ENCODE measurements around the gene TTLL9. TPM values are rescaled to one million over a fixed set of nuclear protein-coding genes. Genes with fewer than 3 reads are reported as not detected.
"Not testable (repeated sequence)": the region's sequence is repeated elsewhere in the genome, so short reads cannot be mapped to it uniquely, and the experiment has no call there.

The TTLL9 gene
- total RNA-seq, 4 donors from 2014 or later = 0.40 to 1.5 (median 1.2) TPM

DNA sequence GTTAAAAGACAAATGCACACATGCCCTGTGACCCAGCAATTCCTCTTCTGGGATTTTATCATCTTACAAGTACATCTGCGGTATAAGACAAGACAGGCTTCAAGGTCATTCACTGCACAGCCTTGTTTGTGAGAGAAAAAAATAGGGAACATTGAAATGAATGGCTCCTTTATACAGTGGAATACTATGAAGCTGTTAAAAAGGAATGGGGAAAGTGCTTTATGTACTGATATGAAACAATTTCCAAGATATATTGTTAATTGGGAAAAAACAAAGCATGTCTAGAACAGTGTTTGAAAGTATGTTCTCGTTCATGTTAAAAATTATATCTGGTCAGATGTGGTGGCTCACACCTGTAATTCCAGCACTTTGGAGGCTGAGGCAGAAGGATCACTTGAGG lies 56.1 kb downstream of the TTLL9 start:
- Histone ChIP-seq H3K4me1 (no peaks in the 10 kb centered on the region), H3K27ac (no peak overlapping the region), H3K27me3 (no peaks in the 10 kb centered on the region), H3K36me3 (no peaks in the 10 kb centered on the region), H3K4me3 (replicated peaks in 1 of 3) (no peak overlapping the region), H3K9me3 (no peaks in the 10 kb centered on the region)
- no peak for DNase-seq
- WGBS, 2 donors = 94 to 95% methylated on average over 2 of the region's 2 CpGs
- TF ChIP-seq, protein P1, sequence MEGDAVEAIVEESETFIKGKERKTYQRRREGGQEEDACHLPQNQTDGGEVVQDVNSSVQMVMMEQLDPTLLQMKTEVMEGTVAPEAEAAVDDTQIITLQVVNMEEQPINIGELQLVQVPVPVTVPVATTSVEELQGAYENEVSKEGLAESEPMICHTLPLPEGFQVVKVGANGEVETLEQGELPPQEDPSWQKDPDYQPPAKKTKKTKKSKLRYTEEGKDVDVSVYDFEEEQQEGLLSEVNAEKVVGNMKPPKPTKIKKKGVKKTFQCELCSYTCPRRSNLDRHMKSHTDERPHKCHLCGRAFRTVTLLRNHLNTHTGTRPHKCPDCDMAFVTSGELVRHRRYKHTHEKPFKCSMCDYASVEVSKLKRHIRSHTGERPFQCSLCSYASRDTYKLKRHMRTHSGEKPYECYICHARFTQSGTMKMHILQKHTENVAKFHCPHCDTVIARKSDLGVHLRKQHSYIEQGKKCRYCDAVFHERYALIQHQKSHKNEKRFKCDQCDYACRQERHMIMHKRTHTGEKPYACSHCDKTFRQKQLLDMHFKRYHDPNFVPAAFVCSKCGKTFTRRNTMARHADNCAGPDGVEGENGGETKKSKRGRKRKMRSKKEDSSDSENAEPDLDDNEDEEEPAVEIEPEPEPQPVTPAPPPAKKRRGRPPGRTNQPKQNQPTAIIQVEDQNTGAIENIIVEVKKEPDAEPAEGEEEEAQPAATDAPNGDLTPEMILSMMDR (IDR thresholded peaks at IDR 0.05) = no peak
- no peak for TF ChIP-seq POLR2A (IDR thresholded peaks at IDR 0.05)
- intact Hi-C loops (cut with DNase I) = no loop called here

- no peak for TF ChIP-seq POLR2A (IDR thresholded peaks at IDR 0.05)
- TF ChIP-seq, protein P1 (IDR thresholded peaks at IDR 0.05) = no peak
- Histone ChIP-seq H3K9me3 (no peaks in the 10 kb centered on the region), H3K27ac (no peak overlapping the region), H3K27me3 (no peaks in the 10 kb centered on the region), H3K4me3 (replicated peaks in 1 of 3) (no peak overlapping the region), H3K36me3 (no peaks in the 10 kb centered on the region), H3K4me1 (no peaks in the 10 kb centered on the region)
- WGBS, 2 donors = 71 to 74% methylated on average over 8 of the region's 8 CpGs
- intact Hi-C loops (cut with DNase I) = no loop called here
- DNase-seq = no peak
Observed at GRCh38 chr20:31927627-31928159, 57.3 kb downstream of the TTLL9 start.

- H3K27me3 ChIP-seq; intact Hi-C loops (cut with DNase I); H3K4me3 ChIP-seq (replicated peaks in 1 of 3); DNase-seq; H3K4me1 ChIP-seq; H3K9me3 ChIP-seq; H3K27ac ChIP-seq; H3K36me3 ChIP-seq: not testable (repeated sequence)
- WGBS, 2 donors = 55 to 66% methylated on average over 4 of the region's 4 CpGs
Observed at GRCh38 chr20:31929631-31930030, 59.2 kb downstream of the TTLL9 start.

DNA sequence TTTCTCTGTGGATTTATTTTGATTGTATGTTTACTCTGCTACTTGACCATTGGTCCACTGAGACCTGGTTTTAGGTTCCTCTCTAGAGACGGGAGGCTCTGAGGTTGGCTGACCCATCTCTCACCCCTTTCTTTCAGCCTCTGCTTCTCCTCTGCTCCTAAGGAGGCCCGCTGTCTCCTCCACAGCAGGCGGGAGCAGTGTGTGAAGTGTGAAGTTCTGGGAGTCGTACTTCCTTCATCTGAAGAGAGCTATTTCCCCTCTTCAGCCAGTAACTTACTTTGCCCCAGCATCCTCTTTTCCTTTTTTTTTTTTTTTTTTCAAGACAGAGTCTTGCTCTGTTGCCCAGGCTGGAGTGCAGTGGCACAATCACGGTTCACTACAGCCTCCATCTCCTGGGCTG lies 60.3 kb downstream of the TTLL9 start:
- TF ChIP-seq POLR2A (IDR thresholded peaks at IDR 0.05) = no peak
- TF ChIP-seq, protein P1 (IDR thresholded peaks at IDR 0.05) = no peak
- no peak overlapping the region for H3K4me3 ChIP-seq (replicated peaks in 1 of 3)
- H3K27ac ChIP-seq = no peak overlapping the region
- no peaks in the 10 kb centered on the region for H3K4me1 ChIP-seq
- WGBS, 2 donors = 29 to 40% methylated on average over 5 of the region's 5 CpGs
- no peak for DNase-seq
- H3K9me3 ChIP-seq = no peaks in the 10 kb centered on the region
- H3K27me3 ChIP-seq = no peaks in the 10 kb centered on the region
- intact Hi-C loops (cut with DNase I) = no loop called here
- H3K36me3 ChIP-seq = no peaks in the 10 kb centered on the region

DNA sequence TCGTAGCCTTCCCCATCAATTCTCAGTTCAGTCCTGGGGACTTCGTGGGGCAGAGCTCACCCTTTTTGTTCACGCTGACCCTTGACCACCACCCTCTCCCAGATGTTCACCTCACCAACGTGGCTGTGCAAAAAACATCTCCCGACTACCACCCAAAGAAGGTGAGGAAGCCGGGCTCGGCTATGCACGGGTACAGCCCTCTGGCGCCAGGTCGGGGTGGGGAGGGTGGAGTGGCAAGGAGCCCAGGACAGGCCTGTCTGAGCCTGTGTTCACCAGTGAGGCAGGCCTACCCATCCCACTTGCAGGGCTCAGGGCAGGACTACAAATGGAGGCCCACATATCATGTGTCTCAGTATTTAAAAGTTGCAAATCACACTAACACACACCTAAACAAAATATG lies 63.3 kb downstream of the TTLL9 start:
- TF ChIP-seq, protein P1 (IDR thresholded peaks at IDR 0.05) = no peak
- TF ChIP-seq POLR2A (IDR thresholded peaks at IDR 0.05) = no peak
- WGBS, 2 donors = 84 to 88% methylated on average over 10 of the region's 10 CpGs
- intact Hi-C loops (cut with DNase I) = no loop called here

DNA sequence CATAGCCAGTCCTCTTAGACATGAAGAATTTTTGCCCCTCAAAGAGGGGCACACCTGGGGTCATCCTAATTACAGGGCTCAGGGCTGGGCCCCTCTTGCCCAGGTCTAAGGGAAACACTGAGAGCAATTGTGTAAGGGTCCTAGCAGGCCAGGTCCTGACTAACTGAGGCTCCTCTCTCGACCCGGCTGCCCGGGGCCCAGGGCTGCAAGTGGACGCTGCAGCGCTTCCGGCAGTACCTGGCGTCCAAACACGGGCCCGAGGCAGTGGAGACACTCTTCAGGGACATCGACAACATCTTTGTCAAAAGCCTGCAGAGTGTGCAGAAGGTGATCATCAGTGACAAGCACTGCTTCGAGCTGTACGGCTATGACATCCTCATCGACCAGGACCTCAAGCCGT lies 64.1 kb downstream of the TTLL9 start:
- H3K4me1 ChIP-seq = no peaks in the 10 kb centered on the region
- no peak for DNase-seq
- no peak overlapping the region for H3K27ac ChIP-seq
- H3K4me3 ChIP-seq (replicated peaks in 1 of 3) = no peak overlapping the region
- WGBS, 2 donors = 87 to 91% methylated on average over 4 to 13 of the region's 14 CpGs
- H3K36me3 ChIP-seq = no peaks in the 10 kb centered on the region
- no peaks in the 10 kb centered on the region for H3K27me3 ChIP-seq
- intact Hi-C loops (cut with DNase I) = no loop called here
- TF ChIP-seq, protein P1 (IDR thresholded peaks at IDR 0.05) = no peak
- no peak for TF ChIP-seq POLR2A (IDR thresholded peaks at IDR 0.05)
- H3K9me3 ChIP-seq = no peaks in the 10 kb centered on the region

More for the DNA sequence above, 63.3 kb downstream of the TTLL9 start:
- no peak overlapping the region for H3K27ac ChIP-seq
- no peaks in the 10 kb centered on the region for H3K4me1 ChIP-seq
- no peak overlapping the region for H3K4me3 ChIP-seq (replicated peaks in 1 of 3)
- H3K36me3 ChIP-seq = no peaks in the 10 kb centered on the region
- no peak for DNase-seq
- no peaks in the 10 kb centered on the region for H3K27me3 ChIP-seq
- no peaks in the 10 kb centered on the region for H3K9me3 ChIP-seq

All from thyroid gland (tissue), 4 donors.